SU-DHL-6 (cell line): ENCODE measurements around the gene NCKAP5.

Experiments used
- EZH2phosphoT487 ChIP-seq: fragments of 200-600 bp; sonication (generic), shearing (Covaris generic); conservative IDR thresholded peaks from 2 replicates; pipeline ENCODE4 v1.6.1; 2018; ENCODE audit warnings: mild to moderate bottlenecking, antibody characterized with exemption, low read length, moderate library complexity, mixed read lengths
- TF ChIP-seq, protein P1 (sequence below): fragments of 200-600 bp; sonication (generic); IDR thresholded peaks from one replicate; pipeline ENCODE4 v1.5.1; 2017; ENCODE audit warnings: antibody characterized with exemption, mild to moderate bottlenecking, low read length, moderate library complexity; ENCODE audit not compliant: insufficient read depth, poor library complexity, severe bottlenecking

- TF ChIP-seq, protein P1, sequence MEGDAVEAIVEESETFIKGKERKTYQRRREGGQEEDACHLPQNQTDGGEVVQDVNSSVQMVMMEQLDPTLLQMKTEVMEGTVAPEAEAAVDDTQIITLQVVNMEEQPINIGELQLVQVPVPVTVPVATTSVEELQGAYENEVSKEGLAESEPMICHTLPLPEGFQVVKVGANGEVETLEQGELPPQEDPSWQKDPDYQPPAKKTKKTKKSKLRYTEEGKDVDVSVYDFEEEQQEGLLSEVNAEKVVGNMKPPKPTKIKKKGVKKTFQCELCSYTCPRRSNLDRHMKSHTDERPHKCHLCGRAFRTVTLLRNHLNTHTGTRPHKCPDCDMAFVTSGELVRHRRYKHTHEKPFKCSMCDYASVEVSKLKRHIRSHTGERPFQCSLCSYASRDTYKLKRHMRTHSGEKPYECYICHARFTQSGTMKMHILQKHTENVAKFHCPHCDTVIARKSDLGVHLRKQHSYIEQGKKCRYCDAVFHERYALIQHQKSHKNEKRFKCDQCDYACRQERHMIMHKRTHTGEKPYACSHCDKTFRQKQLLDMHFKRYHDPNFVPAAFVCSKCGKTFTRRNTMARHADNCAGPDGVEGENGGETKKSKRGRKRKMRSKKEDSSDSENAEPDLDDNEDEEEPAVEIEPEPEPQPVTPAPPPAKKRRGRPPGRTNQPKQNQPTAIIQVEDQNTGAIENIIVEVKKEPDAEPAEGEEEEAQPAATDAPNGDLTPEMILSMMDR: no peak
- no peak for TF ChIP-seq EZH2phosphoT487
Measured at GRCh38 chr2:133231264-133231663, 337.0 kb downstream of the NCKAP5 start.
